Muscle of back (tissue), 11 donors: Measurements from ENCODE around the gene GRB7. TPM values are rescaled to one million over a fixed set of nuclear protein-coding genes. Genes with fewer than 3 reads are reported as not detected.
A peak's percentile ranks its signal among the peaks of the same experiment; 100 is the strongest.

Experiments
- DNase-seq, 3 donors: peaks; one replicate each; pipeline versions ENCODE4 v3.0.0 to v3.0.0-alpha.2; 2013
- polyA plus RNA-seq, 10 donors: library from polyadenylated mRNA; unstranded; fragments of 120-200 nt; gene quantifications; one replicate each; pipeline ENCODE4 v1.2.1, GENCODE V29; 2013; ENCODE audit not compliant: insufficient read length in 10 of 10

GRB7 gene
- polyA plus RNA-seq, 10 donors: 0.14 to 1.9 (median 0.42) TPM

GRCh38 chr17:39772415-39772814 lies 34.7 kb downstream of the GRB7 start:
- DNase-seq: no peak

GRCh38 chr17:39772987-39773934 lies 35.5 kb downstream of the GRB7 start:
- peak in 2 of 3 donors; percentile 25 to 46 for DNase-seq

- DNase-seq: no peak
Observed at GRCh38 chr17:39774047-39774446, 36.3 kb downstream of the GRB7 start.

GRCh38 chr17:39775031-39775430 lies 37.3 kb downstream of the GRB7 start:
- DNase-seq: no peak

- DNase-seq: no peak
Observed at GRCh38 chr17:39776252-39776651, 38.5 kb downstream of the GRB7 start.

GRCh38 chr17:39777534-39778365 lies 40.0 kb downstream of the GRB7 start:
- no peak for DNase-seq

- DNase-seq: no peak
Observed at GRCh38 chr17:39781031-39781860, 43.5 kb downstream of the GRB7 start.

- no peak for DNase-seq
Observed at GRCh38 chr17:39781861-39782213, 44.1 kb downstream of the GRB7 start.

- DNase-seq: no peak
Observed at GRCh38 chr17:39782481-39782880, 44.7 kb downstream of the GRB7 start.

- no peak for DNase-seq
Observed at GRCh38 chr17:39782980-39783379, 45.2 kb downstream of the GRB7 start.

GRCh38 chr17:39787041-39787440 lies 49.3 kb downstream of the GRB7 start:
- DNase-seq: no peak

- no peak for DNase-seq
Observed at GRCh38 chr17:39787743-39788484, 50.2 kb downstream of the GRB7 start.

- DNase-seq: no peak
Observed at GRCh38 chr17:39791111-39791992, 53.6 kb downstream of the GRB7 start.

- DNase-seq: no peak
Observed at GRCh38 chr17:39792526-39793221, 54.9 kb downstream of the GRB7 start.

GRCh38 chr17:39793301-39793872 lies 55.6 kb downstream of the GRB7 start:
- no peak for DNase-seq

- DNase-seq: no peak
Observed at GRCh38 chr17:39794249-39794970, 56.7 kb downstream of the GRB7 start.
